Mucosa of descending colon (tissue), 3 donors: Measurements from ENCODE around the gene SORD. TPM values are rescaled to one million over a fixed set of nuclear protein-coding genes. Genes with fewer than 3 reads are reported as not detected.

Source experiments
- ATAC-seq: fragments of 200-7000 bp; cut with Tn5 transposase; one replicate; pipeline ENCODE4 v1.9.1; 2020; ENCODE audit warnings: mild to moderate bottlenecking, moderate library complexity
- DNase-seq, 3 donors: peaks; one replicate each; pipeline ENCODE4 v3.0.0-alpha.2; 2020
- H3K36me3 ChIP-seq: fragments of 200-600 bp; one replicate; pipeline ENCODE4 v1.8.0; 2021; ENCODE audit warnings: low read depth, mild to moderate bottlenecking
- H3K4me1 ChIP-seq: fragments of 200-600 bp; one replicate; pipeline ENCODE4 v1.8.0; 2021; ENCODE audit warnings: low read depth, mild to moderate bottlenecking
- H3K4me3 ChIP-seq: fragments of 200-600 bp; one replicate; pipeline ENCODE4 v1.8.0; 2021; ENCODE audit warnings: mild to moderate bottlenecking
- H3K9me3 ChIP-seq: fragments of 200-600 bp; one replicate; pipeline ENCODE4 v1.8.0; 2021; ENCODE audit warnings: mild to moderate bottlenecking
- CTCF ChIP-seq: fragments of 200-600 bp; IDR thresholded peaks from one replicate; pipeline ENCODE4 v1.8.0; 2022; ENCODE audit warnings: antibody characterized with exemption, mild to moderate bottlenecking
- intact Hi-C, 2 donors: fragments of 100-400 bp; cut with DNase I in 1 of 2; cut with micrococcal nuclease in 1 of 2; formaldehyde crosslinking; loops; one replicate each; pipeline versions ENCODE4 v1.11.0 to v1.11.1; 2022; cut with DNase I, micrococcal nuclease
- total RNA-seq, 3 donors: library from RNA; stranded (reverse); fragmentation: NEBNext Ultra II Directional in 2 of 3; extraction: Animal tissue kit (Norgen Biotek cat#: 25700) in 2 of 3; gene quantifications; one replicate each; pipeline versions ENCODE4 v1.2.1 to v1.2.4, GENCODE V29; 2021 to 2023
- donor health status: DM: no; HTN: no; CAD: no; lungs with moderate emphysema.
- donor health status: DM: no; HTN: no; CAD: no.
- donor health status: DM: no; HTN: yes; CAD: no.

The SORD gene
- total RNA-seq, 3 donors from 2014 or later: 11.7 to 31.1 (median 15.8) TPM

- DNase-seq (no peak), ATAC-seq (no peak)
- intact Hi-C loops: no loop called here
- Histone ChIP-seq H3K9me3 (no peaks in the 10 kb centered on the region), H3K4me1 (no peaks in the 10 kb centered on the region), H3K36me3 (no peaks in the 10 kb centered on the region), H3K4me3 (no peak overlapping the region)
- TF ChIP-seq CTCF: no peak
Observed at GRCh38 chr15:45088801-45089711, 66.1 kb downstream of the SORD start.

GRCh38 chr15:45089712-45090373 is 66.8 kb downstream of the SORD start:
- H3K4me1 ChIP-seq: no peaks in the 10 kb centered on the region
- TF ChIP-seq CTCF: no peak
- H3K4me3 ChIP-seq: no peak overlapping the region
- H3K36me3 ChIP-seq: no peaks in the 10 kb centered on the region
- DNase-seq (no peak), ATAC-seq (peak; percentile 56)
- no peaks in the 10 kb centered on the region for H3K9me3 ChIP-seq
- intact Hi-C loops: no loop called here

- no peaks in the 10 kb centered on the region for H3K36me3 ChIP-seq
- intact Hi-C loops: no loop called here
- TF ChIP-seq CTCF: no peak
- no peaks in the 10 kb centered on the region for H3K4me1 ChIP-seq
- no peak for DNase-seq
- no peak overlapping the region for H3K4me3 ChIP-seq
- ATAC-seq: peak; percentile 42
- H3K9me3 ChIP-seq: no peaks in the 10 kb centered on the region
Observed at GRCh38 chr15:45091161-45091560, 68.2 kb downstream of the SORD start.

- no peaks in the 10 kb centered on the region for H3K36me3 ChIP-seq
- DNase-seq (no peak), ATAC-seq (peak; percentile 15)
- no peak for TF ChIP-seq CTCF
- no peaks in the 10 kb centered on the region for H3K9me3 ChIP-seq
- intact Hi-C loops: no loop called here
- H3K4me1 ChIP-seq: no peaks in the 10 kb centered on the region
- no peak overlapping the region for H3K4me3 ChIP-seq
Observed at GRCh38 chr15:45091576-45091975, 68.6 kb downstream of the SORD start.

GRCh38 chr15:45093013-45093412 is 70.0 kb downstream of the SORD start:
- H3K4me3 ChIP-seq: no peak overlapping the region
- H3K36me3 ChIP-seq: no peaks in the 10 kb centered on the region
- ATAC-seq (no peak), DNase-seq (no peak)
- TF ChIP-seq CTCF: no peak
- H3K9me3 ChIP-seq: no peaks in the 10 kb centered on the region
- intact Hi-C loops: no loop called here
- no peaks in the 10 kb centered on the region for H3K4me1 ChIP-seq
